HG03108 (cell line): Measurements from ENCODE around the gene SLC35F2.
A peak's percentile ranks its signal among the peaks of the same experiment; 100 is the strongest.
"Not testable (repeated sequence)": the region's sequence is repeated elsewhere in the genome, so short reads cannot be mapped to it uniquely, and the experiment has no call there.

Experiments used
- ATAC-seq: cut with Tn5 transposase; IDR thresholded peaks from one replicate; pipeline ENCODE4 v1.9.1; 2021; ENCODE audit warnings: moderate library complexity; ENCODE audit not compliant: unreplicated experiment

Gene SLC35F2

DNA sequence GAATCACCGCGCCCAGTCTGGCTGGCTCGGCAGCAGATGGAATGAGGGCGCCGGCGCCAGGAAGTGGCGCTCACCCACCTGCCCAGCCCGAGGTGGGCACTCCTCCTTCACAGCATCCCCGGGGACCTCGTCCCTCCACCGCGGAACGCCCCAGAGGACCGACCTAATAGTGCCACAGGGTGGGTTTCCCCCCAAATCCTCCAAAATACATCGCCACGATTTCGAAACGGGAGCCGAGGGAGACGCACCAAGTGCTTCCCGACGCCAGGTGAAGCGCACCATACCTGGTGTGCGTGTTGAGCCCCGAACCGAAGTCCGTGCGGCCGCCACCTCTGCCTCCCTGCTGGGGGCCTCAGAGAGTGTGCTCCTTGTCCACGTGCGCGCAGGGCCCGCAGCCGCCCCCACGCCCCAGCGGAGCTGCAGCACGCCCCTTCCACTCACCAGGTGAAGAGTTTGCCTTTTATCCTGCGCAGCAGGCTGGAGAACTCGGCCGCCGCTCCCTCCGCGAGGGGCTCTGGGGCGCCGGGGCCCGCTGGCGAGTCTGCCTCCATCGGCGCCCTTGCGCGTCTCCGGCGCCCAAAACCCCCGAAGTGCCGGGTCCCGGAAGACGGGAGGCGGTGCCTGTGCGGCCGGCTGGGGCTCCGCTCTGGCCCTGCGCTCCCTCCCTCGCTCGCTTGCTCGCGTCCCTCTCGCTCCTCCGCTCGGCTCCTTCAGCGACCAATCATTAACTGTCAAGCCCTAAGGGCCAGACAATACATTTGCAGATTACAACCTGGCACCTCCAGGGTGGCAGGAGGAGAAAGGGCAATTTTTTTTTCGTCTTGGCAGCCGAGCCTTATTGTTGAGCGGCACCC, at the start of gene SLC35F2:
Gene SLC35F2, minus strand, starts transcription at position 571 of the 854 bp plus-strand sequence. Its CDS starts 20 bp downstream, at position 551.
- peak; percentile 88 for ATAC-seq

- no peak for ATAC-seq
Observed at GRCh38 chr11:107908211-107908610, 49.6 kb upstream of the SLC35F2 start.

GRCh38 chr11:107898270-107898669, 39.7 kb upstream of the SLC35F2 start:
- ATAC-seq = peak; percentile 75

DNA sequence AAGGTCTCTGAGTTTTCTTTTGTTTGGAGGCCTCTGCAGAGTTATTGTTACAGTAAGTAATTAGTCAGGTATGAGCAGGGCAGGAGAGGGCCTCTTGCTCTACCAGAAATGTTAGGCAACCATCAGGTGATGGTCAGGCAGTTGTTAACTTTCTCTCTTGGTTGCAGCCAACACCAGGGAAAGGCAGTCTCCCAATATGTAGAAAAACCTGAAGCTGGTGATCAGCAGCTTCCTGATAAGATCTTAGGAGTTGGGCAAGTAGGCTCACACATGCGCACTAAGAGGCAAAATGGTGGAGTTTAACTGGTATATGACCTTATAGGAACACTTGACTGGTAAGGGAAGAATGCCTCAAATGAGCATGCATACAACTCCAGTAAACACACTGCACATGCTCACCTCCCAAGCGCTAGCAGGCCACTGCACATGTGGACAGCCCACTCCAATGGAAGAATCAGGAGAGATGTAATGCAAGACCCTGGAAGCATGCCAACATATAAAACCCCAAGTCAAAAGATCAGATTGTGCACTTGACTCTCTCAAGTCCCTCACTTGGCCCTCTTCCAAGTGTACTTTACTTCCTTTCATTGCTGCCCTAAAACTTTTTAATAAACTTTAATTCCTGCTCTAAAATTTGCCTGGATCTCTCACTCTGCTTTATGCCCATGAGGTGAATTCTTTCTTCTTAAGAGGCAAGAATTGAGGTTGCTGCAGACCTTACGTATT, 23.7 kb upstream of the SLC35F2 start:
- ATAC-seq = no peak

- ATAC-seq = not testable (repeated sequence)
Observed at GRCh38 chr11:107881471-107881870, 22.9 kb upstream of the SLC35F2 start.

DNA sequence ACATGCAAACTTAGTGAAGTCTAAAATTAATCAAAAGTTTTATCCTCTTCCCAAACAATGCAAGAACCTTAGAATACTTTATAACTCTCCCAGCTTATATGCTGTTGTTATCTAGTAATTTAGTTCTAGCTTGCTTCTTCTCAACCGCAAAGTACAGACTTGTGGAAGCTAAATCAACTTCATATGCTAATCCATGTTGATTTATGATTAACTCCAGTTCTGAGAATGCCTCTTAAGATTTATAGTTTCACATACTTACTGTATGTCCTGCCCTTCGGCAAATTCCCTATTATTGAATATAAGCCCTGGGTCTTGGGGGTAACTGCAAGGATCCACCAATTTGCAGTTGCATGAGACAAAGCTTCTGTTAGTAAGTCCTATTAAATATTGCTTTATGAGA, 17.6 kb upstream of the SLC35F2 start:
- no peak for ATAC-seq

GRCh38 chr11:107864591-107864990, 6.0 kb upstream of the SLC35F2 start:
- no peak for ATAC-seq

- no peak for ATAC-seq
Observed at GRCh38 chr11:107860688-107861087, 2.1 kb upstream of the SLC35F2 start.

GRCh38 chr11:107860240-107860620, 1.6 kb upstream of the SLC35F2 start:
- ATAC-seq = not testable (repeated sequence)

DNA sequence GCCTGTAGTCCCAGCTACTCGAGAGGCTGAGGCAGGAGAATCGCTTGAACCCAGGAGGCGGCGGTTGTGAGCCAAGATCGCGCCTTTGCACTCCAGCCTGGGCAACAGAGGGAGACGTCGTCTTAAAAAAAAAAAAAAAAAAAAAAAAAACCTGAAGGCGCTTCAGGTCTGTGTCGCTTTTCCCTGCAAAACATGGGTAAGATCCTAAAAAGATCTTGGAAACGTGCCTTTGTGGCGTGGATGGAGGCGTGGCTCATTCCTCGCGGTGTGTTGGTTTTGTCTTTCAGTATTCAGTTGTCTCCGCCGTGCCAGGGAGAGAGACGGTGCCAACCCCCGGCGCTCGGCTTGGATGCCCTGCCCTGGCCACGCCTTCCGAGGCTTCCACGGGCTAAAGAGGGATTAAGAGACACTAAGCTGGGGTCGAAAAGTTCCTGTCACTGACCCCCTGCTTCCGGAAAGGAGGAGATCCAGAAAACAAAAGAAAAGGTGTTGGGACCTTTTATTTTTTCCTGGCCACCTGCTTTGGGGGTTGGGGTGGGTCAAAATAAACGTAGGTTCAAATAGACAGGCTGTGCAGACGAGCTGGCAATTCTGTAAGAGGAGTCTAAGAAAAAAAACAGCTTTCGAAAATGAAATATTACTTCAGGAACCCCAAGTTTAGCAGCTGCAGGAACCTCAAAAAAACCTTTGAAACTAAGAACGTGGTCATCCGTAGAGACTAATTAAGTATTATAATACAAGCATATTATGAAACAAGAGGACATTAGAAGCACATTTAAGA, 1.1 kb upstream of the SLC35F2 start:
- peak; percentile 17 for ATAC-seq

GRCh38 chr11:107857550-107858216, 904 bp downstream of the SLC35F2 start:
- ATAC-seq = no peak

DNA sequence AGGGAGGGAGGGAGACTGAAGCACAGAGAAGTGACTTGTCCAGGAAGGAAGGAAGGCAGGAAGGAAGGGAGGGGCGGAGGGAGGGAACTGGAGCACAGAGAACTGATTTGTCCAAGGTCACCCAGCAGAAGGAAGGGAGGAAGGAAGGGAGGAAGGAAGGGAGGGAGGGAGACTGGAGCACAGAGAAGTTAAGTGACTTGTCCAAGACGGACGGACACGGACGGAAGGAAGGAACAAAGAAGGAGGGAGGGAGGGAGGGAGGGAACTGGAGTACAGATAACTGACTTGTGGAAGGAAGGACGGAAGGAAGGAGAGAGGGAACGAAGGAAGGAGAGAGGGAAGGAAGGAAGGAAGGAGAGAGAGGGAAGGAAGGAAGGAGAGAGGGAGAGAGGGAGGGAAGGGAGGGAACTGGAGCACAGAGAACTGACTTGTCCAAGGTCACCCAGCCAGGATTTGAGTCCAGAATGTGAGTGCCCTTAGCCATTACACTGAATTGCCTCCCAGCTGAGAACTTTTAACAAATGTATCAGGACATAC, 1.5 kb downstream of the SLC35F2 start:
- ATAC-seq = no peak

GRCh38 chr11:107856180-107856980, 2.2 kb downstream of the SLC35F2 start:
- ATAC-seq = no peak

- ATAC-seq = no peak
Observed at GRCh38 chr11:107853070-107853469, 5.5 kb downstream of the SLC35F2 start.

DNA sequence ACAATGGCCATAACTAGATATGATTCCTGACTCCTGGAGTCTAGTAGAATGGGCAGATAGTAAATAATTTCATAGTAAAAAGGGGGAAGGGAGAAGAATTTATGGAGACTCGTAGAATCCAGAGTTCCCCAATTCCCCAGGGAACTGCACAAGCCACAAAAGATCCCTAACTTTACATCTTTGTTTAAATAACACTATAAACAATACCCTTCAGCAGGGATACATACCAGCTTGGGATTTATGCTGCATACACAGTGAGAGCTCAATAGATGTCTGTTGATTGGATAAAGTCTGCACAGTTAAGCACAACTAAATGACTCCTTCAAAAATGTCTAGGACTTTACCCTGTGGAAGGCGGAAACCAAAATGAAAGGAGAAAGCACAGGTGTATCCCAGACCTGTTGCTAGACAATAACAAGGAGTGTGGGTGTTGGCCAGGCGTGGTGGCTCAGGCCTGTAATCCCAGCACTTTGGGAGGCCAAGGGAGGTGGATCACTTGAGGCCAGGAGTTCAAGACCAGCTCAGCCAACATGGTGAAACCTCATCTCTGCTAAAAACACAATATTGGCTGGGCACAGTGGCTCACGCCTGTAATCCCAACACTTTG, 6.8 kb downstream of the SLC35F2 start:
- ATAC-seq = no peak

DNA sequence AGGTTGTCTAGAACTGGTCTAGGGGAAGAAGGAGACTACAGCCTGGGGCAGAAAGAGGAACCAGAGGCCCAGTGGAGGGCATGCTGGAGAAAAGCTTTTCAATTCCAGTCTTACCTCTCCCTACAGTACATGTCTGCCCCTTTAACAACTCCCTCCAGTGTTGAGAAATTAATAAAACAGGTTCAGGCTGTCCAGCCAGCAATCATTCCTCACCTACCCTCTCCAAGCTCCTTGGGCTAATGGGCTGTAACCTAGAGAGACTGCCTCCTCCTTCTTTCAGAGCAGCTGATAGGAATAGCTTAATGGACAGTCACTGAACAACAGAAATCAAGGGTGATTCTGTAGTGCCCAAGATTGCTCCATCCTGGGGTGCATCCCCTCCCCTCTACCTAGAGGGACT, 8.8 kb downstream of the SLC35F2 start:
- no peak for ATAC-seq

- no peak for ATAC-seq
Observed at GRCh38 chr11:107848345-107848744, 10.2 kb downstream of the SLC35F2 start.

DNA sequence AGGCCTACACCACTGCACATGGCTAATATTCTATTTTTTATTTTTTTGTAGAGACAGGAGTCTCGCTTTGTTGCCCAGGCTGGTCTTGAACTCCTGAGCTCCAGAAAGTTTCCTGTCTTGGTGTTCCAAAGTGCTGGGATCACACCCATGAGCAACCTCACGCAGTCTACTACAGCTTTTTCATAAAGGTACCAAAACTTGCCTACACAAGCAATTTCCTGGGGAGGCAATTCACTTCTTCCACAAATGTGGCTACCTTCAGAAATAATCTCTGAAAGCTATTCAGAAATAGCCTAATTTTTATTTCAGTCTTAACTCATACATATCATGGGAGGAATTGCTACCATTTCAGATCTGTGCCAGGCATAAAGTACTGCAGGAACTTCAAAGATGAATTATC, 11.4 kb downstream of the SLC35F2 start:
- ATAC-seq = no peak

GRCh38 chr11:107844041-107844440, 14.5 kb downstream of the SLC35F2 start:
- ATAC-seq = no peak
